GM23338 (cell line): ENCODE results near the gene FCHSD2.

Experiments
- ETS1 ChIP-seq: IDR thresholded peaks from 2 replicates; pipeline ENCODE4 v1.6.1; 2016; ENCODE audit warnings: antibody characterized with exemption
- EZH2 ChIP-seq: fragments of 200-600 bp; sonication (generic); IDR thresholded peaks from one replicate; pipeline ENCODE4 v1.8.0; 2017; ENCODE audit warnings: antibody characterized with exemption, mild to moderate bottlenecking, low read depth; ENCODE audit not compliant: unreplicated experiment
- EZH2phosphoT487 ChIP-seq: fragments of 200-600 bp; sonication (generic); IDR thresholded peaks from one replicate; pipeline ENCODE4 v1.8.1; 2018; ENCODE audit warnings: antibody characterized with exemption; ENCODE audit not compliant: unreplicated experiment
- POLR2AphosphoS5 ChIP-seq: IDR thresholded peaks from 2 replicates; pipeline ENCODE4 v1.6.1; 2016; ENCODE audit warnings: antibody characterized with exemption, low read depth
- REST ChIP-seq: IDR thresholded peaks from one replicate; pipeline ENCODE4 v1.6.1; 2018; ENCODE audit warnings: antibody characterized with exemption; ENCODE audit not compliant: unreplicated experiment
- STAT1 ChIP-seq: IDR thresholded peaks from one replicate; pipeline ENCODE4 v1.6.1; 2016; ENCODE audit warnings: antibody characterized with exemption; ENCODE audit not compliant: unreplicated experiment
- ZNF331 ChIP-seq: fragments of 250-450 bp; sonication (Bioruptor Pico); IDR thresholded peaks from 2 replicates; pipeline ENCODE4 v1.5.0; 2020; ENCODE audit warnings: low read depth, mild to moderate bottlenecking, moderate library complexity
- TF ChIP-seq, protein P1 (sequence below), 2 experiments: fragments of 200-600 bp in 1 of 2; sonication (generic) in 1 of 2; conservative IDR thresholded peaks; 2 replicates each; pipeline versions ENCODE4 v1.5.1 to v1.6.1; 2016 to 2017; ENCODE audit warnings: antibody characterized with exemption in 2 of 2, low read depth in 2 of 2, mild to moderate bottlenecking in 2 of 2, moderate library complexity in 1 of 2

- TF ChIP-seq POLR2AphosphoS5: no peak
- TF ChIP-seq EZH2phosphoT487: no peak
- TF ChIP-seq, protein P1, sequence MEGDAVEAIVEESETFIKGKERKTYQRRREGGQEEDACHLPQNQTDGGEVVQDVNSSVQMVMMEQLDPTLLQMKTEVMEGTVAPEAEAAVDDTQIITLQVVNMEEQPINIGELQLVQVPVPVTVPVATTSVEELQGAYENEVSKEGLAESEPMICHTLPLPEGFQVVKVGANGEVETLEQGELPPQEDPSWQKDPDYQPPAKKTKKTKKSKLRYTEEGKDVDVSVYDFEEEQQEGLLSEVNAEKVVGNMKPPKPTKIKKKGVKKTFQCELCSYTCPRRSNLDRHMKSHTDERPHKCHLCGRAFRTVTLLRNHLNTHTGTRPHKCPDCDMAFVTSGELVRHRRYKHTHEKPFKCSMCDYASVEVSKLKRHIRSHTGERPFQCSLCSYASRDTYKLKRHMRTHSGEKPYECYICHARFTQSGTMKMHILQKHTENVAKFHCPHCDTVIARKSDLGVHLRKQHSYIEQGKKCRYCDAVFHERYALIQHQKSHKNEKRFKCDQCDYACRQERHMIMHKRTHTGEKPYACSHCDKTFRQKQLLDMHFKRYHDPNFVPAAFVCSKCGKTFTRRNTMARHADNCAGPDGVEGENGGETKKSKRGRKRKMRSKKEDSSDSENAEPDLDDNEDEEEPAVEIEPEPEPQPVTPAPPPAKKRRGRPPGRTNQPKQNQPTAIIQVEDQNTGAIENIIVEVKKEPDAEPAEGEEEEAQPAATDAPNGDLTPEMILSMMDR (conservative IDR thresholded peaks at IDR 0.05; ENCODE audit: low read depth in 2 of 2): no peak
- no peak for TF ChIP-seq STAT1
- no peak for TF ChIP-seq REST
- no peak for TF ChIP-seq ETS1
- no peak for TF ChIP-seq EZH2
- no peak for TF ChIP-seq ZNF331
These were observed 14.6 kb upstream of the FCHSD2 start for GRCh38 chr11:73156686-73157085.
